ENCODE measurements around the gene DTNB. TPM values are rescaled to one million over a fixed set of nuclear protein-coding genes. Genes with fewer than 3 reads are reported as not detected.

DTNB gene
- total and polyA plus RNA-seq, 9 donors, result 8.0 to 24.9 (median 17.5) TPM

DNA sequence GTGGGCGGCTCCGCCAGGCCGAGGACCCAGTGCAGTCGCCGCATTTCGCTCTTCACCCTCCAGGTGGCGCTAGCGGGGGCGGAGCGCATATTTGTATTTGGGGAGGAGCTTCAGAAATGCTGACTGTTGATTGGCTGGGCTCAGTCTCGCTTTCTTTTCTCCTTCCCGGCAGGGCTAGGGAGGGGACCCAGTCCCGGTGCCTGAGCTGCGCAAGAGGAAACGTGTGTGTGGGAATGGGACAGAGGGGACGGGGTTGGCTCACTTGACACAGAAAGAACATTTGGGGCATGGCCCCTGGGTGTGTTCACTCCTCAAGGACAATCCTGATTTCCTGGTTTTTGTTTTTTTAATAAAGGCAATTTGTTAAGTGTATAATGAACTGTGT is 311.3 kb downstream of the DTNB start:
- Histone ChIP-seq H3K4me1 (ENCODE audit: insufficient read depth) (peaks cover 7% of the 10 kb centered on the region), H3K9me3 (no peaks in the 10 kb centered on the region), H3K4me3 (peak overlapping the region; percentile 36), H3K27me3 (no peaks in the 10 kb centered on the region), H3K27ac (peak overlapping the region in 1 of 2 donors; percentile 11), H3K36me3 (no peaks in the 10 kb centered on the region)
- intact Hi-C loops (cut with DNase I), result no loop called here
- DNase-seq, result peak; percentile 89 to 96 (median 94)
- 0 to 1% (median 0%) methylated on average over 16 of the region's 16 CpGs for WGBS, 3 donors
- TF ChIP-seq POLR2A (IDR thresholded peaks at IDR 0.05) (peak; percentile 79), EP300 (IDR thresholded peaks at IDR 0.05) (no peak), CTCF (IDR thresholded peaks at IDR 0.05) (peak; percentile 91 to 97 (median 92))

DNA sequence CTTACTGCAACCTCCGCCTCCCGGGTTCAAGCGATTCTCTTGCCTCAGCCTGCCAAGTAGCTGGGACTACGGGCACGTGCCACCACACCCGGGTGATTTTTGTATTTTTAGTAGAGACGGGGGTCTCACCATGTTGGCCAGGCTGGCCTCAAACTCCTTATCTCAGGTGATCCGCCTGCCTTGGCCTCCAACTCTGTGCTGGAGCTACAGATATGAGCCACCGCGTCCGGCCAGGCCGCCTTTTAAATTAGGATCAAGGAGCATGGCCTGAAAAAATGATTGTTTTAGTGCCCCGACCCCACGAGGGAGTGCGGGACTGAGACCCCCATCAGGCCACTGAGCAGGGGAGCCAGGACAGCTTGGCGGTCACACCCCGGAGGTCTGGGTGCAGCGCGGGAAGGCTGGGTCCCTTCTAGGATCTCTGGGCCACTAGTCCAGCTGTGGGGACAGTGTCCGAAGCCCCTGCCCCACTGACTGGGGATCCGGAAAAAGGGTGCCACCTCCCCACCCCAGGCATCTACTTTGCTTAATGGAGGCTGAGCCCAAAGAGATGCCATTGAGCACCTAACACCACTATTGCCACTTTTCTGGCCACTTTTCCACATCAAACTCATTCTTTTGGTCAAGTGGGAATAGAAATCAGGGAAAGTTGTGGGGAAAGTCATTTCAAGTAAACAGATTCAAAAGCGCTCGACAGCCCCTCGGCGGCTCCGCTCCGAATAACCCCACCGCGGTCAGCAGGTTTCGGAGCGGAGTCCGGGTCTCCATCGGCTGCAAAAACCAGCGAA is 311.9 kb downstream of the DTNB start:
- TF ChIP-seq EP300 (IDR thresholded peaks at IDR 0.05) (no peak), POLR2A (IDR thresholded peaks at IDR 0.05) (no peak), CTCF (IDR thresholded peaks at IDR 0.05) (no peak)
- Histone ChIP-seq H3K4me1 (ENCODE audit: insufficient read depth) (peaks cover 7% of the 10 kb centered on the region), H3K27me3 (no peaks in the 10 kb centered on the region), H3K4me3 (peak overlapping the region; percentile 25), H3K9me3 (no peaks in the 10 kb centered on the region), H3K27ac (no peak overlapping the region), H3K36me3 (no peaks in the 10 kb centered on the region)
- peak in 2 of 5 donors; percentile 27 to 47 for DNase-seq
- 49 to 53% (median 52%) methylated on average over 34 of the region's 34 CpGs for WGBS, 3 donors
- intact Hi-C loops (cut with DNase I), result no loop called here

DNA sequence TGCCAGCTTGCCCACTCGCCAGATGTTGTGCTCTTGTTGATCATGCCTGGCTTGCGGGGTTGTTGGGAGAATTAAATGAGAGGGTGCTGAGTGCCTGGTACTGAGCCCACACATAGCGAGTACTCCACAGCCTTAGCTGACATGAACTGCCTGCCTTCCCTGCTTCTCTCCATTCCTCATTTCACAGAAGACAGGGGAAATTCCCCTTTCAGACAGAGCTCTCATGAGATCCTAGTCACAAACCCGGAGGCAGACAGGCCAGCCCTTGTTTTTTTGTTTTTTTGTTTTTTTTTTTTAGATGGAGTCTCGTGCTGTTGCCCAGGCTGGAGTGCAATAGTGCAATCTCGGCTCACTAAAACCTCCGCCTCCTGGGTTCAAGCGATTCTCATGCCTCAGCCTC is 314.5 kb downstream of the DTNB start:
- no peak for DNase-seq
- 68 to 72% (median 68%) methylated on average over 8 of the region's 8 CpGs for WGBS, 3 donors
- H3K4me3 ChIP-seq, result no peak overlapping the region
- H3K4me1 ChIP-seq (ENCODE audit: insufficient read depth), result peaks cover 7% of the 10 kb centered on the region
- no peaks in the 10 kb centered on the region for H3K36me3 ChIP-seq
- no peaks in the 10 kb centered on the region for H3K9me3 ChIP-seq
- TF ChIP-seq POLR2A (IDR thresholded peaks at IDR 0.05) (no peak), EP300 (IDR thresholded peaks at IDR 0.05) (no peak), CTCF (IDR thresholded peaks at IDR 0.05) (no peak)
- H3K27me3 ChIP-seq, result no peaks in the 10 kb centered on the region
- no peak overlapping the region for H3K27ac ChIP-seq
- intact Hi-C loops (cut with DNase I), result no loop called here

DNA sequence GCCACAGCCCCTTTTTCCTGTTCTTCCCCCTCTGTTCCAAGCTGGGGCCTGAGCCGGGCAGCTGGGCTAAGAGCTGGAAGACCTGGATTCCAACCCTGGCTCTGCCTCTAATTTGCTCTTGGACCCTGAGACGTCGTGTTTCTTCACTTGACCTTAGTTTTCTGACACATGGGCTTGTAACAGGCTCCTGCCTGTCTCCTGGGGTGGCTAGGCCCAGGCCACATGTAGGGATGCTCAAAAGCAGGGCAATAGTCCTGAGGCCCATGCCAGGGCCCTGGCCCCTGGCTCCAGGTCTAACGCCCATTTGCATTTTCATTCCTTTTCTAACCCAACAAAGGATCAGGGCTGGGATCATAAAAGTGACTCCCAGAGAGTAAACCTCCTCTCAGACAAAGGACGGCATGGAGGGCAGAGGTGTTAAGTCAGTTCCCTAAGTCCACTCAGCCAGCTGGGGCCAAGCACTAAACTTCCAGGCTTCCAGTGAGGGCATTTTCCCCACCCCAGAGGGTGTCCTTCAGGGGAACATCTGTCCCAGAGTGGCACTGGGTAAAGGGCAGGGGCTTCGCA is 315.0 kb downstream of the DTNB start:
- peaks cover 7% of the 10 kb centered on the region for H3K4me1 ChIP-seq (ENCODE audit: insufficient read depth)
- no peak for TF ChIP-seq POLR2A (IDR thresholded peaks at IDR 0.05)
- TF ChIP-seq EP300 (IDR thresholded peaks at IDR 0.05), result no peak
- no peak for TF ChIP-seq CTCF (IDR thresholded peaks at IDR 0.05)
- H3K27me3 ChIP-seq, result no peaks in the 10 kb centered on the region
- DNase-seq, result no peak
- H3K27ac ChIP-seq, result no peak overlapping the region
- intact Hi-C loops (cut with DNase I), result no loop called here
- 82 to 86% (median 85%) methylated on average over 6 of the region's 6 CpGs for WGBS, 3 donors
- no peaks in the 10 kb centered on the region for H3K9me3 ChIP-seq
- no peaks in the 10 kb centered on the region for H3K36me3 ChIP-seq
- no peak overlapping the region for H3K4me3 ChIP-seq

All from ovary (tissue), 9 donors.